Urinary bladder (tissue), 4 donors: Measurements from ENCODE around the gene ACOT9. TPM values are rescaled to one million over a fixed set of nuclear protein-coding genes. Genes with fewer than 3 reads are reported as not detected.
"Not testable (repeated sequence)": the region's sequence is repeated elsewhere in the genome, so short reads cannot be mapped to it uniquely, and the experiment has no call there.

Experiments used
- DNase-seq: peaks from one replicate; pipeline ENCODE4 v3.0.0-alpha.2; 2015; ENCODE audit errors: extremely low spot score
- H3K27ac ChIP-seq: one replicate; pipeline ENCODE4 v1.5.1; 2013; ENCODE audit warnings: low read depth, mild to moderate bottlenecking, moderate library complexity
- H3K36me3 ChIP-seq: one replicate; pipeline ENCODE4 v1.6.1; 2013; ENCODE audit warnings: mild to moderate bottlenecking, moderate library complexity; ENCODE audit not compliant: insufficient read depth
- H3K4me1 ChIP-seq: one replicate; pipeline ENCODE4 v1.6.1; 2013; ENCODE audit warnings: mild to moderate bottlenecking, moderate library complexity; ENCODE audit not compliant: insufficient read depth
- H3K4me3 ChIP-seq: one replicate; pipeline ENCODE4 v1.5.1; 2013; ENCODE audit warnings: low read depth, low read length
- WGBS: extraction: QIAGEN DNeasy Blood & Tissue Kit; methylation state at CpG from one replicate; pipeline ENCODE4 v1.1.7; 2013; 5-methylcytosine and 5-hydroxymethylcytosine counted together
- polyA plus RNA-seq: library from polyadenylated mRNA; stranded (reverse); fragments of 200-250 nt; gene quantifications from one replicate; pipeline ENCODE4 v1.2.3, GENCODE V29; 2013
- total RNA-seq: library from RNA; depleted of rRNA; stranded (reverse); fragments of >200 nt; gene quantifications from one replicate; pipeline ENCODE4 v1.2.3, GENCODE V29; 2014
- donor health status: healthy with polysubstance abuse.
- donor health status: healthy.

ACOT9 gene
- total and polyA plus RNA-seq, 2 donors: 27.1 to 63.9 TPM

- no peak for DNase-seq
- no peak overlapping the region for H3K27ac ChIP-seq
- 76% methylated on average over 5 of the region's 5 CpGs for WGBS
- no peaks in the 10 kb centered on the region for H3K4me1 ChIP-seq
- H3K36me3 ChIP-seq: no peaks in the 10 kb centered on the region
- H3K4me3 ChIP-seq: no peak overlapping the region
Observed at GRCh38 chrX:23705235-23705634, 37.8 kb downstream of the ACOT9 start.

- H3K4me3 ChIP-seq: no peak overlapping the region
- no peaks in the 10 kb centered on the region for H3K36me3 ChIP-seq
- 95% methylated on average over 5 of the region's 5 CpGs for WGBS
- no peak overlapping the region for H3K27ac ChIP-seq
- no peak for DNase-seq
- no peaks in the 10 kb centered on the region for H3K4me1 ChIP-seq
Observed at GRCh38 chrX:23704673-23705206, 38.3 kb downstream of the ACOT9 start.

GRCh38 chrX:23699636-23700194 is 43.4 kb downstream of the ACOT9 start:
- H3K27ac ChIP-seq: no peak overlapping the region
- H3K4me1 ChIP-seq: no peaks in the 10 kb centered on the region
- 42% methylated on average over 16 of the region's 16 CpGs for WGBS
- no peak overlapping the region for H3K4me3 ChIP-seq
- DNase-seq: no peak
- H3K36me3 ChIP-seq: no peaks in the 10 kb centered on the region

- Histone ChIP-seq H3K36me3 (no peaks in the 10 kb centered on the region), H3K27ac (no peak overlapping the region), H3K4me1 (no peaks in the 10 kb centered on the region), H3K4me3 (no peak overlapping the region)
- DNase-seq: peak; percentile 14
- under 1% methylated on average over 8 of the region's 8 CpGs for WGBS
Observed at GRCh38 chrX:23694606-23695005, 48.5 kb downstream of the ACOT9 start.

GRCh38 chrX:23692166-23692565 is 50.9 kb downstream of the ACOT9 start:
- no peak for DNase-seq
- Histone ChIP-seq H3K4me1 (no peaks in the 10 kb centered on the region), H3K36me3 (no peaks in the 10 kb centered on the region), H3K27ac (no peak overlapping the region), H3K4me3 (no peak overlapping the region)
- WGBS: 82% methylated on average over 8 of the region's 8 CpGs

- H3K27ac ChIP-seq, H3K36me3 ChIP-seq, H3K4me3 ChIP-seq, H3K4me1 ChIP-seq, DNase-seq: not testable (repeated sequence)
- WGBS: 100% methylated on average over 3 of the region's 3 CpGs
Observed at GRCh38 chrX:23676486-23676885, 66.6 kb downstream of the ACOT9 start.

GRCh38 chrX:23673108-23673507 is 70.0 kb downstream of the ACOT9 start:
- H3K4me3 ChIP-seq: no peak overlapping the region
- 77% methylated on average over 3 of the region's 3 CpGs for WGBS
- H3K27ac ChIP-seq: no peak overlapping the region
- DNase-seq: no peak
- no peaks in the 10 kb centered on the region for H3K36me3 ChIP-seq
- H3K4me1 ChIP-seq: no peaks in the 10 kb centered on the region

- DNase-seq: no peak
- H3K27ac ChIP-seq: no peak overlapping the region
- 92% methylated on average over 1 of the region's 1 CpG for WGBS
- H3K4me3 ChIP-seq: no peak overlapping the region
- H3K36me3 ChIP-seq: no peaks in the 10 kb centered on the region
- no peaks in the 10 kb centered on the region for H3K4me1 ChIP-seq
Observed at GRCh38 chrX:23670528-23670927, 72.5 kb downstream of the ACOT9 start.

GRCh38 chrX:23668335-23668734 is 74.7 kb downstream of the ACOT9 start:
- Histone ChIP-seq H3K36me3 (no peaks in the 10 kb centered on the region), H3K27ac (no peak overlapping the region), H3K4me1 (no peaks in the 10 kb centered on the region), H3K4me3 (peak overlapping the region; percentile 56)
- 2% methylated on average over 3 of the region's 3 CpGs for WGBS
- DNase-seq: no peak

GRCh38 chrX:23667239-23668177 is 75.6 kb downstream of the ACOT9 start, which contains the start of gene PRDX4:
PRDX4 (plus strand) TSS chrX:23667493; CDS start chrX:23667571, 78 bp downstream.
- Histone ChIP-seq H3K27ac (peak within 1 kb of the TSS; percentile 87), H3K4me3 (peak within 1 kb of the TSS; percentile 56), H3K36me3 (no peaks in the 10 kb centered on the region), H3K4me1 (no peaks in the 10 kb centered on the region)
- peak; percentile 29 for DNase-seq
- WGBS: under 1% methylated on average over 71 of the region's 73 CpGs

- Histone ChIP-seq H3K4me1 (no peaks in the 10 kb centered on the region), H3K27ac (no peak overlapping the region), H3K4me3 (no peak overlapping the region), H3K36me3 (no peaks in the 10 kb centered on the region)
- DNase-seq: no peak
- WGBS: 95% methylated on average over 16 of the region's 16 CpGs
Observed at GRCh38 chrX:23666282-23666681, 76.8 kb downstream of the ACOT9 start.

GRCh38 chrX:23664496-23664895 is 78.6 kb downstream of the ACOT9 start:
- Histone ChIP-seq H3K36me3 (no peaks in the 10 kb centered on the region), H3K27ac (no peak overlapping the region), H3K4me1 (no peaks in the 10 kb centered on the region), H3K4me3 (no peak overlapping the region)
- no peak for DNase-seq
- WGBS: 97% methylated on average over 10 of the region's 10 CpGs

GRCh38 chrX:23662853-23663252 is 80.2 kb downstream of the ACOT9 start:
- Histone ChIP-seq H3K4me1 (no peaks in the 10 kb centered on the region), H3K36me3 (no peaks in the 10 kb centered on the region), H3K4me3 (no peak overlapping the region), H3K27ac (no peak overlapping the region)
- 49% methylated on average over 1 of the region's 1 CpG for WGBS
- no peak for DNase-seq

GRCh38 chrX:23662187-23662586 is 80.9 kb downstream of the ACOT9 start:
- Histone ChIP-seq H3K27ac (no peak overlapping the region), H3K4me3 (no peak overlapping the region), H3K4me1 (no peaks in the 10 kb centered on the region), H3K36me3 (no peaks in the 10 kb centered on the region)
- DNase-seq: no peak
- 83% methylated on average over 3 of the region's 3 CpGs for WGBS
